A673 (cell line): ENCODE measurements around the gene TAS1R2.

Experiments
- EZH2 ChIP-seq: fragments of 200-600 bp; sonication (generic); IDR thresholded peaks from 2 replicates; pipeline ENCODE4 v1.6.1; 2017; ENCODE audit warnings: borderline replicate concordance, low read depth, mild to moderate bottlenecking, mixed read lengths, antibody characterized with exemption, low read length; ENCODE audit not compliant: poor library complexity, severe bottlenecking
- TF ChIP-seq, protein P1 (sequence below): fragments of 300-800, 200-600 bp; sonication (generic); conservative IDR thresholded peaks from 2 replicates; pipeline ENCODE4 v1.5.1; 2017; ENCODE audit warnings: low read depth, mild to moderate bottlenecking, antibody characterized with exemption, low read length, moderate library complexity, mixed read lengths

DNA sequence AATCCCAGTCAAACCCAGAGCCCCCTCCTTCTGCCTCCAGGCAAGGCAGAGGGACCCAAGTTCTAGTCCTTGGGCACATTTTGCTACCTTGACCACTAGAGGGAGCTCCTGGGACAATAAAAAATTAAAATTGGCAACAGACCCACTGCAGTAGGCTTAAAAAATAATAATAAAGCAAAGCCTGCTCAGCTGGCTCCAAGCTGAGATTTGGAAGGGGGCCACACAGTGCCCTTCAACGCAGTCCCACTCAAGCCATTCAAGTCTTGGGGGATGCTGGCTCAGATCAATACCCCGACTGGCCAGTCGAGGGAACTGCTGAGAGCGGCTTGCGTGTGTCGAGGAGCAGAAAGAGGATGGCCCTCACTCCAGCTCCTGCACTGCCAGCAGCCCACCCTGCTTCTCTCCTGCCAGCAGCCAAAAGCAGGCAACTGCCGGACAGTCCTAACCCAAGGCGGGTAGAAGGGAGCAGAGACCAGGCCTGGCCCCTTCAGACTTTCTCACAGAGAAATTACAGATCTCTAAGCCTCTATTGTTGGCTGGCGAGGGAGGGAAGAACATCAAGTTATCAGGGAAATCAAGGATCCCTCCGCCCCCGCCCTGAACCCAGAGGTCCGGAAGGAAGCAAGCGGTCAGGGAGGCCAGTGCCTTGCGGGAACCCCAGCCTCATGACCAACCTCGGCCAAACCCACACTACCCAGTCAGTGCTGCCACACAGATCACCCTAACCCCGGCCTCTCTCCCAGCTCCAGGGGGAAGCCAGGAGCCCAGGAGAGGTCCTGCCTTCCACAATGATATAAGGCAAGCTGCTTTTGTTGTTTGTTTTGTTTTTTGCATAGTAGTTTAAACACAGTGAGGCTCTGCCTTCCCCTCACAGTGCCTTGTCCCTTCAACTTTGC, 47.8 kb upstream of the TAS1R2 start:
- TF ChIP-seq, protein P1, sequence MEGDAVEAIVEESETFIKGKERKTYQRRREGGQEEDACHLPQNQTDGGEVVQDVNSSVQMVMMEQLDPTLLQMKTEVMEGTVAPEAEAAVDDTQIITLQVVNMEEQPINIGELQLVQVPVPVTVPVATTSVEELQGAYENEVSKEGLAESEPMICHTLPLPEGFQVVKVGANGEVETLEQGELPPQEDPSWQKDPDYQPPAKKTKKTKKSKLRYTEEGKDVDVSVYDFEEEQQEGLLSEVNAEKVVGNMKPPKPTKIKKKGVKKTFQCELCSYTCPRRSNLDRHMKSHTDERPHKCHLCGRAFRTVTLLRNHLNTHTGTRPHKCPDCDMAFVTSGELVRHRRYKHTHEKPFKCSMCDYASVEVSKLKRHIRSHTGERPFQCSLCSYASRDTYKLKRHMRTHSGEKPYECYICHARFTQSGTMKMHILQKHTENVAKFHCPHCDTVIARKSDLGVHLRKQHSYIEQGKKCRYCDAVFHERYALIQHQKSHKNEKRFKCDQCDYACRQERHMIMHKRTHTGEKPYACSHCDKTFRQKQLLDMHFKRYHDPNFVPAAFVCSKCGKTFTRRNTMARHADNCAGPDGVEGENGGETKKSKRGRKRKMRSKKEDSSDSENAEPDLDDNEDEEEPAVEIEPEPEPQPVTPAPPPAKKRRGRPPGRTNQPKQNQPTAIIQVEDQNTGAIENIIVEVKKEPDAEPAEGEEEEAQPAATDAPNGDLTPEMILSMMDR = peak; percentile 93
- no peak for TF ChIP-seq EZH2
